Left lobe of liver (tissue), 2 donors: ENCODE data around the gene RIPOR3. TPM values are rescaled to one million over a fixed set of nuclear protein-coding genes. Genes with fewer than 3 reads are reported as not detected.
A peak's percentile ranks its signal among the peaks of the same experiment; 100 is the strongest.
"Not testable (repeated sequence)": the region's sequence is repeated elsewhere in the genome, so short reads cannot be mapped to it uniquely, and the experiment has no call there.

Source experiments
- ATAC-seq: fragments of 200-7000 bp; cut with Tn5 transposase; one replicate; pipeline ENCODE4 v1.9.1; 2020; ENCODE audit warnings: mild to moderate bottlenecking, moderate library complexity
- DNase-seq: peaks from one replicate; pipeline ENCODE4 v3.0.0-alpha.2; 2020; ENCODE audit warnings: low spot score
- total RNA-seq: library from RNA; stranded (reverse); gene quantifications from one replicate; pipeline ENCODE4 v1.2.1, GENCODE V29; 2021
- donor health status: DM: no; HTN: no; CAD: no; lungs with moderate emphysema.
- donor health status: DM: no; HTN: yes; CAD: no.

The RIPOR3 gene
- total RNA-seq, 1 donor from 2014 or later: 20.1 TPM

GRCh38 chr20:50704514-50704913 lies 13.2 kb upstream of the RIPOR3 start:
- ATAC-seq: no peak

GRCh38 chr20:50703651-50704438 lies 12.5 kb upstream of the RIPOR3 start:
- not testable (repeated sequence) for DNase-seq, ATAC-seq

More at GRCh38 chr20:50704514-50704913, 13.2 kb upstream of the RIPOR3 start:
- no peak for DNase-seq

GRCh38 chr20:50701041-50701963 lies 10.0 kb upstream of the RIPOR3 start:
- ATAC-seq: no peak

GRCh38 chr20:50699688-50700087 lies 8.3 kb upstream of the RIPOR3 start:
- ATAC-seq (no peak), DNase-seq (no peak)

More at GRCh38 chr20:50701041-50701963, 10.0 kb upstream of the RIPOR3 start:
- DNase-seq: no peak

DNA sequence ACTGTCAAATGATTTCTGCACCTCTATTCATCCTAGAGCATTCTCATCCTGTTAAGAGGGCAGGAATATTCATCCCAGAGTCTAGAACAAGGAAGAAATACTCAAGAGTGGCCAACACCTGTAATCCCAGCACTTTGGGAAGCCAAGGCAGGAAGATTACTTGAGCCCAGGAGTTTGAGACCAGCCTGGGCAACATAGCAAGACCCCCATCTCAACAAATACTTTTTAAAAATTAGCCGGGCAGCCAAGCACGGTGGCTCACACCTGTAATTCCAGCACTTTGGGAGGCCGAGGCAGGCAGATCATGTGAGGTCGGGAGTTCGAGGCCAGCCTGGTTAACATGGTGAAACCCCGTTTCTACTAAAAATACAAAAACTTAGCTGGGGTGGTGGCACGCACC lies 6.9 kb upstream of the RIPOR3 start:
- DNase-seq, ATAC-seq: not testable (repeated sequence)

DNA sequence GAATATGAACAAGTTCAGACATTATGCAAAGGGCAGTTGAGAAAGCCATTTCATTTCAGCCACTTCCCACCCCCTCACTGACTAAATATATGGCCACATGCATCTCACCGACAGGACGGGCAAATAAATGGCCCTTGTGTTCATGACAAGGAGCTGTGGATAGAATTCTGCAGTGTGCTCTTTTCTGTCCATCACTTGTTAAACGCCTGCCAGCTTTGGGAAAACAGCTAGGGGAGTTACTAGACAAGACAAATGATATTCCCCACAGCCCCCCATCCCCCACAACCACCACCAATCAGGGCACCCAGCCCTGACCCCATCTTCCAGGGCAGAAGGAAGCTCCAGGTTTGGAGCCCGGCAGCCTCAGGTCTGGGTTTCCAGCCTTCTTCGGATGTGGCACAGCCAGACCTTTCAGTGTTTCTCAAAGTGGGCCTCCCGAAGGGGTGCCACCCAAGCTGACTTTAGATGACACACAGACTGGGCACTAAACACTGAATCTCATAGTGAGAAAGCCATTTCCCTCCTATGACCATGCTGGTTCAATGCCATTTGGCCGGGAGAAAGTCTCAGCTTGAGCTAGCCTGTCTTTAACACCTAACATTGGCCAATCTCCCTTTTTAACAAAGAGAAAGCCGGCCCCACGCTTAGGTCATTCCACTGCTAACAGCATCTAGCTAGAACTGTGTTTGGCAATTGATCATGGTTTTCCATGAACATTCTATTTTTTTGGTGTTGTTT lies 4.0 kb upstream of the RIPOR3 start:
- ATAC-seq (peak; percentile 56), DNase-seq (no peak)

- ATAC-seq (peak; percentile 32), DNase-seq (no peak)
Observed at GRCh38 chr20:50694379-50695134, 3.2 kb upstream of the RIPOR3 start.

- DNase-seq: no peak
- ATAC-seq: no peak
Observed at GRCh38 chr20:50693001-50693400, 1.7 kb upstream of the RIPOR3 start.

GRCh38 chr20:50692552-50692933 lies 1.2 kb upstream of the RIPOR3 start:
- no peak for DNase-seq
- ATAC-seq: no peak

GRCh38 chr20:50691573-50692551 lies 520 bp upstream of the RIPOR3 start:
- no peak for DNase-seq
- peak; percentile 47 for ATAC-seq

DNA sequence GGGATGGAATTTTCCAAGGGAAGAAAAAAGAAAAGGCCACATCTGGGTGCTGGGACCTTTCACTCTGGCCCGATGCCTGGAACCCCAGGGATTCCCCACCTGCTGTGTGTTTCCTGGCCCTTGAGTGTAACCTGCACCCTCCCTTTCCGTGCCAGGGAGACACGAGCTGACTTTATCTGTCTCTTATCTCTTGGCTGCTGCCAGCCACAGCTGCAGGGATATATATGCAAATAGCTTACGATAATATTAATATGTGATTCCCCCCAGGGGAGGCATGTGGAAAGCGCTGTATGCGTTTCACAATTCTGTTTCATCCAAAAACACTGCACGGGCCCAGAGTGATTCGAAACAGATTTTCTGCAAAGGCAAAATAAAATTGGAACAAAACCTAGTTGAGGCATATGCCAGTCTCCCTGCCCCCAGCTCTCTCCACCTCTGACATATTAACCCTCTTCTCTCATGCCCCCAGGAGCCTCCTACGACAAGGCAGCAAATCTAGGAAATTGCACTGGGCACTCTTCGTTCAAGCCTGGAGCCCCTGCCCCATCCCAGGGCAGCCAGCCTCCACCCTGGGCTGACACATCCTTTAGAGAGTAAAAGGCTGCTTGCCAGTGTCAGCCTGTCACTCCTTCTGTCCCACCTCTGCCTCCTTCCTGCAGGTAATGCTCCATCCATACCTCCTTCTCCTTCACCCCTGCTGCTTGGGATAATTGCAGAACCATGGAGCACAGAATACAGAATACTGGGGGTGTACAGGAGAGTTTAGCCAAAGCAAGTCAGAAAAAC lies 1.3 kb downstream of the RIPOR3 start:
- peak; percentile 48 for ATAC-seq
- DNase-seq: no peak

- ATAC-seq (no peak), DNase-seq (no peak)
Observed at GRCh38 chr20:50688256-50688975, 2.9 kb downstream of the RIPOR3 start.

GRCh38 chr20:50686821-50687220 lies 4.5 kb downstream of the RIPOR3 start:
- ATAC-seq (no peak), DNase-seq (no peak)

GRCh38 chr20:50683570-50683969 lies 7.8 kb downstream of the RIPOR3 start:
- ATAC-seq (no peak), DNase-seq (no peak)

DNA sequence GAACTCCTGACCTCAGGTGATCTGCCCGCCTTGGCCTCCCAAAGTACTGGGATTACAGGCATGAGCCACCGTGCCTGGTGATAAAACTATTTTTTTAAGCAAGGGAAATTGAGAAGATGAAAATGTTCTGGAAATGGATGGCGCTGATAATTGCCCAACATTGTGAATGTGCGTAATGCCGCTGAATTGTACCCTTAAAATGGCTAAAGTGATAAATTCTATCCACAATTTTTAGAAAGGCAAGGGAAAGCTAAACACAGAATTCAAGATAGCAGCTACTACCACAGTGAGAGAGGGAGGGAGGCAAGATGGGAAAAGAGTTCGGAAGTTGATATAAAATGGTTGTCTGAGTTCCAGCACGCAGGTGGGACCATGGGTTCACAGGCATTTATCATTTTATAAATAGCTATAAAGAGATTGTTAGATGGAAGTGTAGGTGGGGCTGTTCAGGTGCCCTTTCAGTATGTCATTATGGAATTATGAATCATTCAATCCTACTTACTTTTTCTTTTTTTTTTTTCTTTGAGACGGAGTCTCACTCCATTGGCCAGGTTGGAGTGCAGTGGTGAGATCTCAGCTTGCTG lies 8.3 kb downstream of the RIPOR3 start:
- ATAC-seq: no peak

GRCh38 chr20:50682065-50682464 lies 9.3 kb downstream of the RIPOR3 start:
- ATAC-seq: no peak
- no peak for DNase-seq

More for the DNA sequence above, 8.3 kb downstream of the RIPOR3 start:
- no peak for DNase-seq

DNA sequence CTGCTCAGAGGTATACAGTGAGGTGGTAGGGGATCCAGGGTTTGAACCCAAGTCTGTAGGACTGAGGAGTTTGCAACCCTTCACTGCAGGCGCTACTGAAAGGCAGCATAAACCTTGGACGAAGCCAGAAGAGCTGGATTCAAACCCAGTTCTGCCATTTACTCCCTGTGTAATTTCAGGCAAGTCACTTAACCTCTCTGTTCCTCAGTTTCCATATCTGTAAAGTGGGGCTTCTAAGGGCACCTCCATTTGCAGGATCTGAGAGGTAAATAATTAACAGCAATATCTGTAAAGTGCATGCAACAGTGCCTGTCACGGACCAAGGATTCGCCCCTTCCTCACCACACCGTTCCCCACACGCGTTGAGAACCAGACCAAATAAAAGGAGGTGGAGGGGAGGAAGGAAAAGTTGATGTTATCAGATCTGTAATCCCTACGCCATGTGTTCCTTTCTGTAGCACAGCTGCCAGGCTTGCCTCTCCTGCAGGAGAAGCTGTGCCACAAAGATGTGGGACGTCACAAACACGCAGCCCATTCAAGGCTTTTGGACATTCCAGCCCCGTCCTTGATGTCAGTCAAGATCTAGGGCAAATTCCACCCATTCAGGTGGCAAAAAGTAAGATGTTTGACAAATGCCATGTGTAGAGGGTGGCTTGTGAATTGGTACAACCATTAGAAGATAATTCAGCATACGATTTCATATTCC lies 9.8 kb downstream of the RIPOR3 start:
- DNase-seq (no peak), ATAC-seq (no peak)
